ENCODE results near the gene SLC44A2.
"Not testable (repeated sequence)": the region's sequence is repeated elsewhere in the genome, so short reads cannot be mapped to it uniquely, and the experiment has no call there.

SLC44A2 gene

GRCh38 chr19:10651851-10652250, 26.5 kb downstream of the SLC44A2 start:
- no peak for DNase-seq (ENCODE audit: low spot score)

- DNase-seq (ENCODE audit: low spot score): no peak
These were observed 28.1 kb downstream of the SLC44A2 start for GRCh38 chr19:10653482-10653731.

- DNase-seq (ENCODE audit: low spot score): peak; percentile 99
These were observed 28.6 kb downstream of the SLC44A2 start, which contains the start of gene ILF3 for GRCh38 chr19:10653732-10654609. Gene ILF3, plus strand, starts transcription at chr19:10654346. Its CDS starts 16,260 bp downstream, at chr19:10670606.

- peak; percentile 48 for DNase-seq (ENCODE audit: low spot score)
These were observed 29.5 kb downstream of the SLC44A2 start for GRCh38 chr19:10654610-10655456.

- DNase-seq (ENCODE audit: low spot score): peak; percentile 35
These were observed 30.3 kb downstream of the SLC44A2 start for GRCh38 chr19:10655457-10656312.

GRCh38 chr19:10660346-10660745, 35.0 kb downstream of the SLC44A2 start:
- DNase-seq (ENCODE audit: low spot score): no peak

- DNase-seq (ENCODE audit: low spot score): no peak
These were observed 36.6 kb downstream of the SLC44A2 start for GRCh38 chr19:10661946-10662345.

GRCh38 chr19:10662384-10663251, 37.3 kb downstream of the SLC44A2 start:
- DNase-seq (ENCODE audit: low spot score): no peak

GRCh38 chr19:10663252-10663563, 37.9 kb downstream of the SLC44A2 start:
- DNase-seq (ENCODE audit: low spot score): not testable (repeated sequence)

GRCh38 chr19:10667867-10668266, 42.5 kb downstream of the SLC44A2 start:
- no peak for DNase-seq (ENCODE audit: low spot score)

GRCh38 chr19:10669246-10669645, 43.9 kb downstream of the SLC44A2 start:
- DNase-seq (ENCODE audit: low spot score): no peak

GRCh38 chr19:10670182-10670581, 44.8 kb downstream of the SLC44A2 start:
- no peak for DNase-seq (ENCODE audit: low spot score)

GRCh38 chr19:10670876-10671804, 45.8 kb downstream of the SLC44A2 start:
- DNase-seq (ENCODE audit: low spot score): no peak

GRCh38 chr19:10671922-10672321, 46.6 kb downstream of the SLC44A2 start:
- DNase-seq (ENCODE audit: low spot score): not testable (repeated sequence)

GRCh38 chr19:10675214-10675613, 49.9 kb downstream of the SLC44A2 start:
- DNase-seq (ENCODE audit: low spot score): not testable (repeated sequence)

- DNase-seq (ENCODE audit: low spot score): no peak
These were observed 52.4 kb downstream of the SLC44A2 start for GRCh38 chr19:10677751-10678150.

- DNase-seq (ENCODE audit: low spot score): no peak
These were observed 53.5 kb downstream of the SLC44A2 start for GRCh38 chr19:10678813-10679212.

GRCh38 chr19:10679743-10680142, 54.4 kb downstream of the SLC44A2 start:
- no peak for DNase-seq (ENCODE audit: low spot score)

GRCh38 chr19:10680545-10681135, 55.3 kb downstream of the SLC44A2 start:
- no peak for DNase-seq (ENCODE audit: low spot score)

- no peak for DNase-seq (ENCODE audit: low spot score)
These were observed 56.3 kb downstream of the SLC44A2 start for GRCh38 chr19:10681658-10682057.
